Measurements from ENCODE around the gene UFC1.
A peak's percentile ranks its signal among the peaks of the same experiment; 100 is the strongest.

Gene UFC1

GRCh38 chr1:161196111-161196510, 42.3 kb downstream of the UFC1 start:
- no peak for DNase-seq

GRCh38 chr1:161196521-161197451, 43.0 kb downstream of the UFC1 start:
- peak; percentile 93 for DNase-seq

GRCh38 chr1:161197560-161198193, 43.9 kb downstream of the UFC1 start:
- no peak for DNase-seq

- DNase-seq, result peak; percentile 82
These were observed 44.6 kb downstream of the UFC1 start for GRCh38 chr1:161198194-161198896.

GRCh38 chr1:161198897-161199431, 45.2 kb downstream of the UFC1 start, which contains the start of gene ADAMTS4:
Gene ADAMTS4, minus strand, starts transcription at chr1:161199054. Its CDS starts 427 bp downstream, at chr1:161198627.
- DNase-seq, result peak; percentile 89

- peak; percentile 69 for DNase-seq
These were observed 45.8 kb downstream of the UFC1 start for GRCh38 chr1:161199506-161200139.

- DNase-seq, result no peak
These were observed 46.7 kb downstream of the UFC1 start for GRCh38 chr1:161200421-161200991.

GRCh38 chr1:161200992-161201835, 47.4 kb downstream of the UFC1 start:
- peak; percentile 69 for DNase-seq

GRCh38 chr1:161201836-161202712, 48.3 kb downstream of the UFC1 start, which contains the start of gene NDUFS2:
Gene NDUFS2, plus strand, starts transcription at chr1:161202367. Its CDS starts 19 bp downstream, at chr1:161202386.
- DNase-seq, result peak; percentile 98

GRCh38 chr1:161206411-161207140, 52.8 kb downstream of the UFC1 start:
- no peak for DNase-seq

- no peak for DNase-seq
These were observed 53.4 kb downstream of the UFC1 start for GRCh38 chr1:161207173-161207572.
